GM20000 (cell line): ENCODE results near the gene USP13.

Experiments used
- DNase-seq: peaks from one replicate; pipeline ENCODE4 v3.0.0; 2012; ENCODE audit warnings: low spot score
- CTCF ChIP-seq: IDR thresholded peaks from 2 replicates; pipeline ENCODE4 v1.5.1; 2012; ENCODE audit warnings: mild to moderate bottlenecking, control low read depth; ENCODE audit errors: extremely low read depth, missing control alignments

USP13 gene

GRCh38 chr3:179715582-179715981 is 62.7 kb downstream of the USP13 start:
- TF ChIP-seq CTCF: no peak
- DNase-seq: no peak

- no peak for TF ChIP-seq CTCF
- no peak for DNase-seq
Measured at GRCh38 chr3:179716226-179716625, 63.4 kb downstream of the USP13 start.

- no peak for DNase-seq
- TF ChIP-seq CTCF: no peak
Measured at GRCh38 chr3:179716811-179717210, 64.0 kb downstream of the USP13 start.

- no peak for TF ChIP-seq CTCF
Measured at GRCh38 chr3:179717219-179717618, 64.4 kb downstream of the USP13 start.

GRCh38 chr3:179719048-179719734 is 66.4 kb downstream of the USP13 start:
- TF ChIP-seq CTCF: no peak
- no peak for DNase-seq

More at GRCh38 chr3:179717219-179717618, 64.4 kb downstream of the USP13 start:
- no peak for DNase-seq

- DNase-seq: no peak
- TF ChIP-seq CTCF: no peak
Measured at GRCh38 chr3:179720196-179720595, 67.4 kb downstream of the USP13 start.

- TF ChIP-seq CTCF: no peak
- no peak for DNase-seq
Measured at GRCh38 chr3:179723617-179724016, 70.8 kb downstream of the USP13 start.
